Measurements from ENCODE around the gene TMEM247. TPM values are rescaled to one million over a fixed set of nuclear protein-coding genes. Genes with fewer than 3 reads are reported as not detected.

Gene TMEM247
- total RNA-seq, 1 donor: not detected

GRCh38 chr2:46487667-46488335 lies 8.4 kb downstream of the TMEM247 start:
- no peak overlapping the region for H3K4me3 ChIP-seq (ENCODE audit: low read depth, low read length)
- peak; percentile 82 for DNase-seq (ENCODE audit: low read depth)
- TF ChIP-seq, protein P1, sequence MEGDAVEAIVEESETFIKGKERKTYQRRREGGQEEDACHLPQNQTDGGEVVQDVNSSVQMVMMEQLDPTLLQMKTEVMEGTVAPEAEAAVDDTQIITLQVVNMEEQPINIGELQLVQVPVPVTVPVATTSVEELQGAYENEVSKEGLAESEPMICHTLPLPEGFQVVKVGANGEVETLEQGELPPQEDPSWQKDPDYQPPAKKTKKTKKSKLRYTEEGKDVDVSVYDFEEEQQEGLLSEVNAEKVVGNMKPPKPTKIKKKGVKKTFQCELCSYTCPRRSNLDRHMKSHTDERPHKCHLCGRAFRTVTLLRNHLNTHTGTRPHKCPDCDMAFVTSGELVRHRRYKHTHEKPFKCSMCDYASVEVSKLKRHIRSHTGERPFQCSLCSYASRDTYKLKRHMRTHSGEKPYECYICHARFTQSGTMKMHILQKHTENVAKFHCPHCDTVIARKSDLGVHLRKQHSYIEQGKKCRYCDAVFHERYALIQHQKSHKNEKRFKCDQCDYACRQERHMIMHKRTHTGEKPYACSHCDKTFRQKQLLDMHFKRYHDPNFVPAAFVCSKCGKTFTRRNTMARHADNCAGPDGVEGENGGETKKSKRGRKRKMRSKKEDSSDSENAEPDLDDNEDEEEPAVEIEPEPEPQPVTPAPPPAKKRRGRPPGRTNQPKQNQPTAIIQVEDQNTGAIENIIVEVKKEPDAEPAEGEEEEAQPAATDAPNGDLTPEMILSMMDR (IDR thresholded peaks at IDR 0.05; ENCODE audit: insufficient read depth, low read length): no peak

GRCh38 chr2:46488389-46488788 lies 9.0 kb downstream of the TMEM247 start:
- DNase-seq (ENCODE audit: low read depth): no peak
- no peak overlapping the region for H3K4me3 ChIP-seq (ENCODE audit: low read depth, low read length)
- TF ChIP-seq, protein P1 (IDR thresholded peaks at IDR 0.05; ENCODE audit: insufficient read depth, low read length): peak; percentile 26

GRCh38 chr2:46489423-46490174 lies 10.2 kb downstream of the TMEM247 start:
- no peak overlapping the region for H3K4me3 ChIP-seq (ENCODE audit: low read depth, low read length)
- TF ChIP-seq, protein P1 (IDR thresholded peaks at IDR 0.05; ENCODE audit: insufficient read depth, low read length): no peak
- no peak for DNase-seq (ENCODE audit: low read depth)

GRCh38 chr2:46490521-46491141 lies 11.3 kb downstream of the TMEM247 start:
- peak; percentile 58 for DNase-seq (ENCODE audit: low read depth)
- H3K4me3 ChIP-seq (ENCODE audit: low read depth, low read length): no peak overlapping the region
- TF ChIP-seq, protein P1 (IDR thresholded peaks at IDR 0.05; ENCODE audit: insufficient read depth, low read length): no peak

GRCh38 chr2:46492301-46492700 lies 12.9 kb downstream of the TMEM247 start:
- TF ChIP-seq, protein P1 (IDR thresholded peaks at IDR 0.05; ENCODE audit: insufficient read depth, low read length): no peak
- DNase-seq (ENCODE audit: low read depth): no peak
- no peak overlapping the region for H3K4me3 ChIP-seq (ENCODE audit: low read depth, low read length)

GRCh38 chr2:46493241-46493970 lies 14.0 kb downstream of the TMEM247 start:
- H3K4me3 ChIP-seq (ENCODE audit: low read depth, low read length): no peak overlapping the region
- DNase-seq (ENCODE audit: low read depth): peak; percentile 50
- TF ChIP-seq, protein P1 (IDR thresholded peaks at IDR 0.05; ENCODE audit: insufficient read depth, low read length): no peak

All from fibroblast of the aortic adventitia (primary cell).